Measurements from ENCODE around the gene ADAP1.

Gene ADAP1

GRCh38 chr7:889391-889790 is 65.1 kb downstream of the ADAP1 start:
- no peak for DNase-seq

- no peak for DNase-seq
These were observed 65.5 kb downstream of the ADAP1 start for GRCh38 chr7:889025-889390.

GRCh38 chr7:888081-889024 is 66.1 kb downstream of the ADAP1 start:
- no peak for DNase-seq

- no peak for DNase-seq
These were observed 67.0 kb downstream of the ADAP1 start for GRCh38 chr7:887488-887820.

- DNase-seq = no peak
These were observed 67.6 kb downstream of the ADAP1 start for GRCh38 chr7:886626-887487.

GRCh38 chr7:885893-886625 is 68.4 kb downstream of the ADAP1 start:
- no peak for DNase-seq

- DNase-seq = no peak
These were observed 69.1 kb downstream of the ADAP1 start for GRCh38 chr7:885261-885892.

- no peak for DNase-seq
These were observed 70.1 kb downstream of the ADAP1 start for GRCh38 chr7:884191-885003.

GRCh38 chr7:883055-884021 is 71.1 kb downstream of the ADAP1 start:
- DNase-seq = no peak

GRCh38 chr7:882336-883035 is 72.0 kb downstream of the ADAP1 start:
- no peak for DNase-seq

- no peak for DNase-seq
These were observed 72.8 kb downstream of the ADAP1 start for GRCh38 chr7:881441-882234.

GRCh38 chr7:880450-880849 is 74.0 kb downstream of the ADAP1 start:
- no peak for DNase-seq

GRCh38 chr7:879706-880105 is 74.8 kb downstream of the ADAP1 start:
- DNase-seq = no peak

GRCh38 chr7:879093-879492 is 75.4 kb downstream of the ADAP1 start:
- DNase-seq = no peak

- no peak for DNase-seq
These were observed 76.9 kb downstream of the ADAP1 start for GRCh38 chr7:877312-878232.

GRCh38 chr7:876972-877311 is 77.5 kb downstream of the ADAP1 start:
- no peak for DNase-seq

- DNase-seq = peak; percentile 98 to 99
These were observed 78.2 kb downstream of the ADAP1 start, which contains the start of gene GET4 for GRCh38 chr7:876077-876971. Gene GET4, plus strand, starts transcription at chr7:876554. Its CDS starts 92 bp downstream, at chr7:876646.

Measured in CD4-positive, alpha-beta T cell treated with Interleukin-1 beta for 1 hour (primary cell).